Measurements from ENCODE around the gene FGGY. TPM values are rescaled to one million over a fixed set of nuclear protein-coding genes. Genes with fewer than 3 reads are reported as not detected.

Gene FGGY
- total RNA-seq, 1 experiment from 2014 or later, result 12.0 TPM

DNA sequence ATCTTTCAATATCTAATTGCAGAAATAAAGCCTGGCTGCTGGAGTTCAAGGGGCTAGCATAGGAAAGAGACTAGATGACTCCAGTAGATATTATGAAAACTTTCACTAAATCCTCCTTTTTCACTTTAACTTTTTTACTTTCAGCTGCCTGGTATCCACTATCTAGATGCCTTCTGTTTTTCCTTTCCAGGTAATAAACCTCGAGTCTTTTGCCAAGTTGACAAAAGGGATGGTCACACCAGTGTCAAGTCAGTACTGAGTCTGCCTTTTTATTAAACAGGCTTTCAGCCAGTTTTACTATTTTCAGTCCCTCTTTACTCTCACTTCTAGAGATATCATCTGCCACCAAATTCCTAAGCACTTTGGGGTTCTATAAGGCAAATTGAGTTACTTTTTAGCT lies 195.6 kb downstream of the FGGY start:
- Mint-ChIP-seq H3K9me3 (peaks cover 23% of the 10 kb centered on the region), H3K36me3 (peaks cover 4% of the 10 kb centered on the region; the same call in 1 of the 2 replicates), H3K27me3 (ENCODE audit: low read depth) (no peaks in the 10 kb centered on the region), H3K4me3 (no peak overlapping the region), H3K4me1 (peaks cover 2% of the 10 kb centered on the region; the same call in 1 of the 2 replicates), H3K27ac (no peak overlapping the region)
- no peak for DNase-seq (ENCODE audit: low spot score)
- CTCF ChIA-PET, result no interaction called here
- no peak for ATAC-seq
- TF ChIP-seq CREM (CRISPR knock-in tag; IDR thresholded peaks at IDR 0.05) (no peak), ESRRA (CRISPR knock-in tag; IDR thresholded peaks at IDR 0.05; ENCODE audit: borderline replicate concordance) (no peak), SOX15 (CRISPR knock-in tag; IDR thresholded peaks at IDR 0.05) (no peak), TP53 (CRISPR knock-in tag; IDR thresholded peaks at IDR 0.05) (no peak), MYBL2 (CRISPR knock-in tag; IDR thresholded peaks at IDR 0.05) (no peak), OVOL2 (CRISPR knock-in tag; IDR thresholded peaks at IDR 0.05; ENCODE audit: borderline replicate concordance) (no peak), NR1H2 (CRISPR knock-in tag; IDR thresholded peaks at IDR 0.05) (no peak), SMAD3 (CRISPR knock-in tag; IDR thresholded peaks at IDR 0.05; ENCODE audit: borderline replicate concordance) (no peak), PRRX2 (CRISPR knock-in tag; IDR thresholded peaks at IDR 0.05) (no peak)
- TF ChIP-seq, protein P1, sequence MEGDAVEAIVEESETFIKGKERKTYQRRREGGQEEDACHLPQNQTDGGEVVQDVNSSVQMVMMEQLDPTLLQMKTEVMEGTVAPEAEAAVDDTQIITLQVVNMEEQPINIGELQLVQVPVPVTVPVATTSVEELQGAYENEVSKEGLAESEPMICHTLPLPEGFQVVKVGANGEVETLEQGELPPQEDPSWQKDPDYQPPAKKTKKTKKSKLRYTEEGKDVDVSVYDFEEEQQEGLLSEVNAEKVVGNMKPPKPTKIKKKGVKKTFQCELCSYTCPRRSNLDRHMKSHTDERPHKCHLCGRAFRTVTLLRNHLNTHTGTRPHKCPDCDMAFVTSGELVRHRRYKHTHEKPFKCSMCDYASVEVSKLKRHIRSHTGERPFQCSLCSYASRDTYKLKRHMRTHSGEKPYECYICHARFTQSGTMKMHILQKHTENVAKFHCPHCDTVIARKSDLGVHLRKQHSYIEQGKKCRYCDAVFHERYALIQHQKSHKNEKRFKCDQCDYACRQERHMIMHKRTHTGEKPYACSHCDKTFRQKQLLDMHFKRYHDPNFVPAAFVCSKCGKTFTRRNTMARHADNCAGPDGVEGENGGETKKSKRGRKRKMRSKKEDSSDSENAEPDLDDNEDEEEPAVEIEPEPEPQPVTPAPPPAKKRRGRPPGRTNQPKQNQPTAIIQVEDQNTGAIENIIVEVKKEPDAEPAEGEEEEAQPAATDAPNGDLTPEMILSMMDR (IDR thresholded peaks at IDR 0.05), result no peak
- TF ChIP-seq, protein P2, sequence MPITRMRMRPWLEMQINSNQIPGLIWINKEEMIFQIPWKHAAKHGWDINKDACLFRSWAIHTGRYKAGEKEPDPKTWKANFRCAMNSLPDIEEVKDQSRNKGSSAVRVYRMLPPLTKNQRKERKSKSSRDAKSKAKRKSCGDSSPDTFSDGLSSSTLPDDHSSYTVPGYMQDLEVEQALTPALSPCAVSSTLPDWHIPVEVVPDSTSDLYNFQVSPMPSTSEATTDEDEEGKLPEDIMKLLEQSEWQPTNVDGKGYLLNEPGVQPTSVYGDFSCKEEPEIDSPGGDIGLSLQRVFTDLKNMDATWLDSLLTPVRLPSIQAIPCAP (CRISPR knock-in tag; IDR thresholded peaks at IDR 0.05), result no peak
- TF ChIP-seq, protein P3, sequence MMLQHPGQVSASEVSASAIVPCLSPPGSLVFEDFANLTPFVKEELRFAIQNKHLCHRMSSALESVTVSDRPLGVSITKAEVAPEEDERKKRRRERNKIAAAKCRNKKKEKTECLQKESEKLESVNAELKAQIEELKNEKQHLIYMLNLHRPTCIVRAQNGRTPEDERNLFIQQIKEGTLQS (CRISPR knock-in tag; conservative IDR thresholded peaks at IDR 0.05), result no peak
- TF ChIP-seq, protein P4, sequence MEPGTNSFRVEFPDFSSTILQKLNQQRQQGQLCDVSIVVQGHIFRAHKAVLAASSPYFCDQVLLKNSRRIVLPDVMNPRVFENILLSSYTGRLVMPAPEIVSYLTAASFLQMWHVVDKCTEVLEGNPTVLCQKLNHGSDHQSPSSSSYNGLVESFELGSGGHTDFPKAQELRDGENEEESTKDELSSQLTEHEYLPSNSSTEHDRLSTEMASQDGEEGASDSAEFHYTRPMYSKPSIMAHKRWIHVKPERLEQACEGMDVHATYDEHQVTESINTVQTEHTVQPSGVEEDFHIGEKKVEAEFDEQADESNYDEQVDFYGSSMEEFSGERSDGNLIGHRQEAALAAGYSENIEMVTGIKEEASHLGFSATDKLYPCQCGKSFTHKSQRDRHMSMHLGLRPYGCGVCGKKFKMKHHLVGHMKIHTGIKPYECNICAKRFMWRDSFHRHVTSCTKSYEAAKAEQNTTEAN (CRISPR knock-in tag; IDR thresholded peaks at IDR 0.05), result no peak
- TF ChIP-seq, protein P5, sequence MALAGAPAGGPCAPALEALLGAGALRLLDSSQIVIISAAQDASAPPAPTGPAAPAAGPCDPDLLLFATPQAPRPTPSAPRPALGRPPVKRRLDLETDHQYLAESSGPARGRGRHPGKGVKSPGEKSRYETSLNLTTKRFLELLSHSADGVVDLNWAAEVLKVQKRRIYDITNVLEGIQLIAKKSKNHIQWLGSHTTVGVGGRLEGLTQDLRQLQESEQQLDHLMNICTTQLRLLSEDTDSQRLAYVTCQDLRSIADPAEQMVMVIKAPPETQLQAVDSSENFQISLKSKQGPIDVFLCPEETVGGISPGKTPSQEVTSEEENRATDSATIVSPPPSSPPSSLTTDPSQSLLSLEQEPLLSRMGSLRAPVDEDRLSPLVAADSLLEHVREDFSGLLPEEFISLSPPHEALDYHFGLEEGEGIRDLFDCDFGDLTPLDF (CRISPR knock-in tag; IDR thresholded peaks at IDR 0.05), result no peak
- POLR2A ChIA-PET, result no interaction called here

DNA sequence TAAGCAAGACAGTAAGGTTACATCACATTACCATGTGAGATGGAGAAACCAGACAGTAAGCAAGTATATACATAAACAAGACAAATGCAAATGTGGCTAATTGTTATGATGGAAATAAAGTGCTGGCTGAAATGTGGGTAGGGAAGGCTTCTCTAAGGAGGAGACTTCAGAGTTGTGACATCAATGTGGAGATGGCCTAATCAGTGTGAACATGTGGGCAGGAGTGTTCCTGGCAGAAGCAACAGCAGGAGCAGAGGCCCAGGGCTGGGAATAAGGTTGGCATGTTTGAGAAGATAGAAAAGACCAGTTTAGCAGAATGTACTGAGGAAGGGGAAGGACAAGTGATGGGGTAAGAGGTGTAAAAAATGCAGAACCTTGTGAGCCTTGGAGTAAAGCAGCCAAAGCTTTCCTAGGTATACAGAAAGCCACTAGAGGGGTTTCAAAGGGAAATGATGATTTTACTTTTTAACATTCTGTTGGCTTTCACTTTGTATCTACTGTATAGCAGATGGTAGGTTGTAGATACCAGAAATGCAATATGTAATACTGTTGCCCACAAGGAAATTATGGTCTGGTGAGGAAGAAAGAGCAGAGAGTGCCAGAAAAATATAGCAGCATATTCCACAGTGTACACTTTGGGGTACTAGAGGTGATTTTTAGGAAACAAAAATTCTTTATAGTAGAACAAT lies 197.4 kb downstream of the FGGY start:
- Mint-ChIP-seq H3K36me3 (peaks cover 4% of the 10 kb centered on the region; the same call in 1 of the 2 replicates), H3K4me3 (no peak overlapping the region), H3K27me3 (ENCODE audit: low read depth) (no peaks in the 10 kb centered on the region), H3K4me1 (peaks cover 2% of the 10 kb centered on the region; the same call in 1 of the 2 replicates), H3K27ac (no peak overlapping the region), H3K9me3 (peaks cover 23% of the 10 kb centered on the region)
- DNase-seq (ENCODE audit: low spot score) (no peak), ATAC-seq (no peak)
- POLR2A ChIA-PET, result no interaction called here
- CTCF ChIA-PET, result no interaction called here
- TF ChIP-seq NR3C1 (CRISPR knock-in tag; conservative IDR thresholded peaks at IDR 0.05; ENCODE audit: low read depth), result no peak
- TF ChIP-seq ZNF671 (CRISPR knock-in tag; IDR thresholded peaks at IDR 0.05), result no peak
- no peak for TF ChIP-seq TCF7 (CRISPR knock-in tag; IDR thresholded peaks at IDR 0.05; ENCODE audit: low read depth)
- TF ChIP-seq, protein P2 (CRISPR knock-in tag; IDR thresholded peaks at IDR 0.05), result no peak
- TF ChIP-seq, protein P6, sequence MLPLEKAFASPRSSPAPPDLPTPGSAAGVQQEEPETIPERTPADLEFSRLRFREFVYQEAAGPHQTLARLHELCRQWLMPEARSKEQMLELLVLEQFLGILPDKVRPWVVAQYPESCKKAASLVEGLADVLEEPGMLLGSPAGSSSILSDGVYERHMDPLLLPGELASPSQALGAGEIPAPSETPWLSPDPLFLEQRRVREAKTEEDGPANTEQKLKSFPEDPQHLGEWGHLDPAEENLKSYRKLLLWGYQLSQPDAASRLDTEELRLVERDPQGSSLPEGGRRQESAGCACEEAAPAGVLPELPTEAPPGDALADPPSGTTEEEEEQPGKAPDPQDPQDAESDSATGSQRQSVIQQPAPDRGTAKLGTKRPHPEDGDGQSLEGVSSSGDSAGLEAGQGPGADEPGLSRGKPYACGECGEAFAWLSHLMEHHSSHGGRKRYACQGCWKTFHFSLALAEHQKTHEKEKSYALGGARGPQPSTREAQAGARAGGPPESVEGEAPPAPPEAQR (CRISPR knock-in tag; IDR thresholded peaks at IDR 0.05), result no peak
- TF ChIP-seq, protein P7, sequence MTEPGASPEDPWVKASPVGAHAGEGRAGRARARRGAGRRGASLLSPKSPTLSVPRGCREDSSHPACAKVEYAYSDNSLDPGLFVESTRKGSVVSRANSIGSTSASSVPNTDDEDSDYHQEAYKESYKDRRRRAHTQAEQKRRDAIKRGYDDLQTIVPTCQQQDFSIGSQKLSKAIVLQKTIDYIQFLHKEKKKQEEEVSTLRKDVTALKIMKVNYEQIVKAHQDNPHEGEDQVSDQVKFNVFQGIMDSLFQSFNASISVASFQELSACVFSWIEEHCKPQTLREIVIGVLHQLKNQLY (CRISPR knock-in tag; IDR thresholded peaks at IDR 0.05), result no peak
- TF ChIP-seq, protein P8, sequence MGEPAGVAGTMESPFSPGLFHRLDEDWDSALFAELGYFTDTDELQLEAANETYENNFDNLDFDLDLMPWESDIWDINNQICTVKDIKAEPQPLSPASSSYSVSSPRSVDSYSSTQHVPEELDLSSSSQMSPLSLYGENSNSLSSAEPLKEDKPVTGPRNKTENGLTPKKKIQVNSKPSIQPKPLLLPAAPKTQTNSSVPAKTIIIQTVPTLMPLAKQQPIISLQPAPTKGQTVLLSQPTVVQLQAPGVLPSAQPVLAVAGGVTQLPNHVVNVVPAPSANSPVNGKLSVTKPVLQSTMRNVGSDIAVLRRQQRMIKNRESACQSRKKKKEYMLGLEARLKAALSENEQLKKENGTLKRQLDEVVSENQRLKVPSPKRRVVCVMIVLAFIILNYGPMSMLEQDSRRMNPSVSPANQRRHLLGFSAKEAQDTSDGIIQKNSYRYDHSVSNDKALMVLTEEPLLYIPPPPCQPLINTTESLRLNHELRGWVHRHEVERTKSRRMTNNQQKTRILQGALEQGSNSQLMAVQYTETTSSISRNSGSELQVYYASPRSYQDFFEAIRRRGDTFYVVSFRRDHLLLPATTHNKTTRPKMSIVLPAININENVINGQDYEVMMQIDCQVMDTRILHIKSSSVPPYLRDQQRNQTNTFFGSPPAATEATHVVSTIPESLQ (CRISPR knock-in tag; IDR thresholded peaks at IDR 0.05), result no peak
- TF ChIP-seq, protein P9, sequence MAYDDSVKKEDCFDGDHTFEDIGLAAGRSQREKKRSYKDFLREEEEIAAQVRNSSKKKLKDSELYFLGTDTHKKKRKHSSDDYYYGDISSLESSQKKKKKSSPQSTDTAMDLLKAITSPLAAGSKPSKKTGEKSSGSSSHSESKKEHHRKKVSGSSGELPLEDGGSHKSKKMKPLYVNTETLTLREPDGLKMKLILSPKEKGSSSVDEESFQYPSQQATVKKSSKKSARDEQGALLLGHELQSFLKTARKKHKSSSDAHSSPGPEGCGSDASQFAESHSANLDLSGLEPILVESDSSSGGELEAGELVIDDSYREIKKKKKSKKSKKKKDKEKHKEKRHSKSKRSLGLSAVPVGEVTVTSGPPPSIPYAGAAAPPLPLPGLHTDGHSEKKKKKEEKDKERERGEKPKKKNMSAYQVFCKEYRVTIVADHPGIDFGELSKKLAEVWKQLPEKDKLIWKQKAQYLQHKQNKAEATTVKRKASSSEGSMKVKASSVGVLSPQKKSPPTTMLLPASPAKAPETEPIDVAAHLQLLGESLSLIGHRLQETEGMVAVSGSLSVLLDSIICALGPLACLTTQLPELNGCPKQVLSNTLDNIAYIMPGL (CRISPR knock-in tag; IDR thresholded peaks at IDR 0.05), result no peak
- no peak for TF ChIP-seq GTF2I (CRISPR knock-in tag; conservative IDR thresholded peaks at IDR 0.05)
- no peak for TF ChIP-seq GABPB1 (CRISPR knock-in tag; IDR thresholded peaks at IDR 0.05)

All from WTC11 (cell line).